ENCODE data around the gene CYP46A1.

GRCh38 chr14:99730876-99731546 is 46.9 kb downstream of the CYP46A1 start:
- TF ChIP-seq POLR2A (IDR thresholded peaks at IDR 0.05) (no peak), CTCF (IDR thresholded peaks at IDR 0.05) (no peak)
